IMR-90 (cell line): Measurements from ENCODE around the gene EFNA5.

Experiments used
- CTCF ChIP-seq: conservative IDR thresholded peaks from 2 replicates; pipeline ENCODE4 v1.5.1; 2012; ENCODE audit warnings: mild to moderate bottlenecking, low read depth, low read length, improper control_type of control experiment
- MAFK ChIP-seq: IDR thresholded peaks from 2 replicates; pipeline ENCODE4 v1.6.1; 2012; ENCODE audit warnings: low read depth, low read length, improper control_type of control experiment
- NFE2L2 ChIP-seq: fragments of 150-350 bp; IDR thresholded peaks from 2 replicates; pipeline ENCODE4 v1.6.1; 2016; ENCODE audit warnings: low read depth, mild to moderate bottlenecking, low read length
- POLR2A ChIP-seq: IDR thresholded peaks from 2 replicates; pipeline ENCODE4 v1.6.1; 2012; ENCODE audit warnings: mild to moderate bottlenecking, low read depth, low read length
- SMC3 ChIP-seq: fragments of 150-350 bp; IDR thresholded peaks from 2 replicates; pipeline ENCODE4 v1.6.1; 2016; ENCODE audit warnings: low read depth, mild to moderate bottlenecking, antibody characterized with exemption, low read length, moderate library complexity
- TF ChIP-seq, protein P1 (sequence below): fragments of 150-350 bp; IDR thresholded peaks from 2 replicates; pipeline ENCODE4 v1.6.1; 2017; ENCODE audit warnings: mild to moderate bottlenecking, antibody characterized with exemption, low read length, low read depth

GRCh38 chr5:107560377-107560776, 110.4 kb downstream of the EFNA5 start:
- no peak for TF ChIP-seq SMC3
- TF ChIP-seq CTCF, result no peak
- TF ChIP-seq MAFK, result no peak
- TF ChIP-seq POLR2A, result no peak
- TF ChIP-seq, protein P1, sequence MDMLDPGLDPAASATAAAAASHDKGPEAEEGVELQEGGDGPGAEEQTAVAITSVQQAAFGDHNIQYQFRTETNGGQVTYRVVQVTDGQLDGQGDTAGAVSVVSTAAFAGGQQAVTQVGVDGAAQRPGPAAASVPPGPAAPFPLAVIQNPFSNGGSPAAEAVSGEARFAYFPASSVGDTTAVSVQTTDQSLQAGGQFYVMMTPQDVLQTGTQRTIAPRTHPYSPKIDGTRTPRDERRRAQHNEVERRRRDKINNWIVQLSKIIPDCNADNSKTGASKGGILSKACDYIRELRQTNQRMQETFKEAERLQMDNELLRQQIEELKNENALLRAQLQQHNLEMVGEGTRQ, result no peak
- TF ChIP-seq NFE2L2, result no peak
